Ovary (tissue), 3 donors: ENCODE results near the gene COL5A1.

Source experiments
- CTCF ChIP-seq, 3 donors: fragments of 450-650 bp in 2 of 3; fragments of 200-600 bp in 1 of 3; IDR thresholded peaks; one replicate each; pipeline versions ENCODE4 v1.5.1 to v1.8.0; 2016 to 2022; ENCODE audit warnings: antibody characterized with exemption in 3 of 3, mild to moderate bottlenecking in 1 of 3
- EP300 ChIP-seq: sonication (generic); formaldehyde crosslinking; IDR thresholded peaks from one replicate; pipeline ENCODE4 v1.6.1; 2017; ENCODE audit warnings: antibody characterized with exemption
- POLR2A ChIP-seq: fragments of 450-650 bp; IDR thresholded peaks from one replicate; pipeline ENCODE4 v1.6.1; 2017; ENCODE audit warnings: antibody characterized with exemption, mild to moderate bottlenecking, moderate library complexity
- donor health status: DM: no; HTN: no; CAD: no.

- no peak for TF ChIP-seq CTCF (IDR thresholded peaks at IDR 0.05)
- TF ChIP-seq EP300, result no peak
- TF ChIP-seq POLR2A, result no peak
Measured at GRCh38 chr9:134678206-134678605, 36.6 kb downstream of the COL5A1 start.
